Activated naive CD4-positive, alpha-beta T cell treated with anti-CD3 and anti-CD28 coated beads for 36 hours (primary cell): ENCODE measurements around the gene ADAMTS12. TPM values are rescaled to one million over a fixed set of nuclear protein-coding genes. Genes with fewer than 3 reads are reported as not detected.

Experiments
- CTCF ChIA-PET: fragments of 350-600 bp; sonication (Branson Sonifier 250); formaldehyde crosslinking; loops from one replicate; lab custom pipeline; 2021; ENCODE audit warnings: antibody characterized with exemption; lab: Charles Lee
- DNase-seq: peaks from one replicate; pipeline ENCODE4 v3.0.0-alpha.2; 2020
- H3K27ac Mint-ChIP-seq: one replicate; pipeline ENCODE4 v1.8.0; 2021; ENCODE audit warnings: mild to moderate bottlenecking, mixed read lengths
- H3K27me3 Mint-ChIP-seq: one replicate; pipeline ENCODE4 v1.8.0; 2021; ENCODE audit warnings: low read depth, mixed read lengths
- H3K36me3 Mint-ChIP-seq: one replicate; pipeline ENCODE4 v1.8.0; 2021; ENCODE audit warnings: low read depth, mixed read lengths
- H3K4me1 Mint-ChIP-seq: one replicate; pipeline ENCODE4 v1.8.0; 2021; ENCODE audit warnings: low read depth, mixed read lengths
- H3K4me3 Mint-ChIP-seq: one replicate; pipeline ENCODE4 v1.8.0; 2021; ENCODE audit warnings: mild to moderate bottlenecking, moderate library complexity, mixed read lengths
- H3K9me3 Mint-ChIP-seq: one replicate; pipeline ENCODE4 v1.8.0; 2021; ENCODE audit warnings: mixed read lengths
- intact Hi-C: fragments of 100-400 bp; cut with micrococcal nuclease; formaldehyde crosslinking; loops from one replicate; pipeline ENCODE4 v1.15.1; 2023
- total RNA-seq, 2 experiments: library from RNA; stranded (reverse); gene quantifications; one replicate each; pipeline ENCODE4 v1.2.3, GENCODE V29; 2021

The ADAMTS12 gene
- total RNA-seq, 2 experiments from 2014 or later, result not detected

GRCh38 chr5:33713136-33713765 is 178.5 kb downstream of the ADAMTS12 start:
- no peak overlapping the region for H3K27ac Mint-ChIP-seq
- CTCF ChIA-PET, result no interaction called here
- no peaks in the 10 kb centered on the region for H3K4me1 Mint-ChIP-seq
- no peaks in the 10 kb centered on the region for H3K36me3 Mint-ChIP-seq
- DNase-seq, result no peak
- H3K4me3 Mint-ChIP-seq, result no peak overlapping the region
- intact Hi-C loops, result no loop called here
- peaks cover 5% of the 10 kb centered on the region for H3K9me3 Mint-ChIP-seq
- H3K27me3 Mint-ChIP-seq, result no peaks in the 10 kb centered on the region

DNA sequence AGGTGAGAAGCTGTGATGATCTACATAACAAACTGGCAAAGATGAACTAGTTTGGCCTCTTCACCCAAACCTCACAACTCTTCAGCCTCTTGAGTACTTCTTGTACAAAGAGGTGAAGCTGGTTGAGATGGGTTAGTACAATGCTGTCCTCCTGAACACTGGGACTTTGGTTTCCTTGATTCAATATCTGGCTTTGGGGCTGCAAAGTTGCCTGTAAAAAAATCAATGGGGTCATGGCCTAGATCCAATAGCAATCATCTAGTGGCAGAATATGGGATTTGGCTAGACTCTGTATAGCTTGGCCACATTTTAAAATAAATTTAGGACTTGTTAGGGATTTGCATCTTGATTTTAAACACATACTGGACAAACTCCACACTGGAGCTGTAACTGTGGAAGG is 179.1 kb downstream of the ADAMTS12 start:
- peaks cover 7% of the 10 kb centered on the region for H3K9me3 Mint-ChIP-seq
- H3K36me3 Mint-ChIP-seq, result no peaks in the 10 kb centered on the region
- CTCF ChIA-PET, result no interaction called here
- H3K27ac Mint-ChIP-seq, result no peak overlapping the region
- no peaks in the 10 kb centered on the region for H3K4me1 Mint-ChIP-seq
- no peak for DNase-seq
- intact Hi-C loops, result no loop called here
- no peak overlapping the region for H3K4me3 Mint-ChIP-seq
- H3K27me3 Mint-ChIP-seq, result no peaks in the 10 kb centered on the region

- Mint-ChIP-seq H3K27ac (no peak overlapping the region), H3K4me3 (no peak overlapping the region), H3K9me3 (peaks cover 13% of the 10 kb centered on the region), H3K4me1 (no peaks in the 10 kb centered on the region), H3K36me3 (no peaks in the 10 kb centered on the region), H3K27me3 (no peaks in the 10 kb centered on the region)
- intact Hi-C loops, result no loop called here
- no peak for DNase-seq
- CTCF ChIA-PET, result no interaction called here
Measured at GRCh38 chr5:33711094-33711679, 180.6 kb downstream of the ADAMTS12 start.

DNA sequence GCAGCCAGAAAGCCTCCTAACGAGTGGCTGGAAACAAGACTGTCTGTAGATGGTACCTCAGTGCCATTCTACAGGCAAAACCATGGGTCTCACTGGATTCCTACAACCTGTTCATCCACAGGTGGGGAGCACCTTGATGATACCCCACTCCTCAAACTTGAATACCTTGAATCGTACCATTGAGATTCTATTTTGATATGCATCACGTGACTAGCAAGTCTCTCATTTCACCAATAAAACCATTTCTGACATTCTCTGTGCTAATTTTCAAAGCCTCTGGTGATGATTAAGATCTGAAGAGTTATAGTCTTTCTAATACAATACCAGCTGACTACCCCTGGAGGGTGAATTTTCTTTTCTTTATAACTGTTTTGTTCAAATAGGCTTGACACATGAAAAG is 188.9 kb downstream of the ADAMTS12 start:
- no peaks in the 10 kb centered on the region for H3K36me3 Mint-ChIP-seq
- no peaks in the 10 kb centered on the region for H3K4me1 Mint-ChIP-seq
- intact Hi-C loops, result no loop called here
- DNase-seq, result no peak
- CTCF ChIA-PET, result no interaction called here
- no peaks in the 10 kb centered on the region for H3K27me3 Mint-ChIP-seq
- no peak overlapping the region for H3K4me3 Mint-ChIP-seq
- H3K27ac Mint-ChIP-seq, result no peak overlapping the region
- H3K9me3 Mint-ChIP-seq, result peaks cover 12% of the 10 kb centered on the region

GRCh38 chr5:33701951-33702350 is 189.8 kb downstream of the ADAMTS12 start:
- Mint-ChIP-seq H3K27me3 (no peaks in the 10 kb centered on the region), H3K27ac (no peak overlapping the region), H3K9me3 (peaks cover 9% of the 10 kb centered on the region), H3K4me1 (no peaks in the 10 kb centered on the region), H3K4me3 (no peak overlapping the region), H3K36me3 (no peaks in the 10 kb centered on the region)
- CTCF ChIA-PET, result no interaction called here
- DNase-seq, result no peak
- intact Hi-C loops, result no loop called here

GRCh38 chr5:33701251-33701650 is 190.5 kb downstream of the ADAMTS12 start:
- Mint-ChIP-seq H3K27me3 (no peaks in the 10 kb centered on the region), H3K4me3 (no peak overlapping the region), H3K27ac (no peak overlapping the region), H3K9me3 (peaks cover 5% of the 10 kb centered on the region), H3K36me3 (no peaks in the 10 kb centered on the region), H3K4me1 (no peaks in the 10 kb centered on the region)
- intact Hi-C loops, result no loop called here
- CTCF ChIA-PET, result no interaction called here
- no peak for DNase-seq

DNA sequence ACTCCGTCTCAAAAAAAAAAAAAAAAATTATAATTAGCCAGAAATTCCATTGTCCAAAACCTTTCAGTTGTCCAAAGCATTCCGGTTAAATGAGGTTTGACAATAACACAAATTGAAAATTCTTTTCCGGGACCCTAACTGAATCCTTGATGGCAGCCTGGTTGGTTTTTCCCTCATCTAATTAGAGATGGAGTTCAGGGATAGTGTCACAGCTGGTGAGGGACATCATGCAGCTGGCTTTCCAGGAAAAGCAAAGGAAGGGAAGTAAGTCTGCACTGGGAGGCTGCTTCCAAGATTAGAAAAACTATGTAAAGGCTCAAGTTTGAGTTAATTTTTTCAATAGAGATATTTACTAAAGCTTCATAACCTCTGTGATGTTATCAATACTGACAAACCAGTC is 195.4 kb downstream of the ADAMTS12 start:
- no peak for DNase-seq
- no peaks in the 10 kb centered on the region for H3K36me3 Mint-ChIP-seq
- H3K27ac Mint-ChIP-seq, result no peak overlapping the region
- H3K27me3 Mint-ChIP-seq, result peaks cover 7% of the 10 kb centered on the region
- CTCF ChIA-PET, result no interaction called here
- no peak overlapping the region for H3K4me3 Mint-ChIP-seq
- peaks cover 7% of the 10 kb centered on the region for H3K9me3 Mint-ChIP-seq
- intact Hi-C loops, result no loop called here
- H3K4me1 Mint-ChIP-seq, result no peaks in the 10 kb centered on the region

DNA sequence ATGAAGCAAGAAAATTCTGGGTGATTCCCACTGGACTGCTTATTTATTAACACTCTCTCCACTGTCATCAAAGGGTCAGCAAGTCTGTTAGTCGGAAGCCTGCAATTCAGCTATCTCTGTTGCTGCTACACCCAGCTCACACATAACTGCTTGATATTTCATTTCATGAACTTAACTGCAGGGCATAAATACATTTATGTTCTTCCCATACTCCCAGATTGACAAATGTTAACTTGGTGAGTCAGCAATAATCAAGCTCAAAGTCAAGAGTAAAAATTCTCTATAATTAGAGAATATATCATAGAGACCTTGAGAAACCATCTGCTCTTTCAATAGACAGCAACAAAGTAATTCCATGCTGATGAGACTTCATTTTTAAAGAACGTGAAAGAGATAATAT is 198.8 kb downstream of the ADAMTS12 start:
- Mint-ChIP-seq H3K9me3 (peaks cover 7% of the 10 kb centered on the region), H3K36me3 (no peaks in the 10 kb centered on the region), H3K4me3 (no peak overlapping the region), H3K4me1 (no peaks in the 10 kb centered on the region), H3K27me3 (peaks cover 7% of the 10 kb centered on the region), H3K27ac (no peak overlapping the region)
- CTCF ChIA-PET, result interaction anchor here (0.6 to 0.7 kb wide), 2 partner anchors 165 to 258 kb away, joined by 3 to 5 read pairs; no protein-coding TSS in a partner anchor
- intact Hi-C loops, result no loop called here
- no peak for DNase-seq

DNA sequence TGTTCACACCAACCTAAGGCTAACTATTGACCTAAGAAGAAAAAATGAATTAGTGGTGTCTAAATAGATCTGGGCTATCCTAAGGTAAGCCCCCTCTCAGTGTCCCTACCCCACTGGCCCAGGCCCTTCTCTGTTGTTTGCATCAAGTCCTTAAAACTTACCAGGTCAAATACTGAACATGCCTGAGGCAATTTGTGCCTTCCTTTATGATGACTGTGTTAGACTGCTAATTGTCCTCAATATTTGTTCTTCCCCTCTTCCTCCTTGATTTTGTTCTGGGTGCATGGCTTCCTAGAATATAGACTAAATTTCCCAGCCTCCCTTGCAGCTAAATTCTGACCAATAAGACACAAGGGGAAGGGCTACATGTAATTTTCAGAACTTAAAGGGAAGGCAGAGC is 199.9 kb downstream of the ADAMTS12 start:
- H3K27me3 Mint-ChIP-seq, result peaks cover 7% of the 10 kb centered on the region

DNA sequence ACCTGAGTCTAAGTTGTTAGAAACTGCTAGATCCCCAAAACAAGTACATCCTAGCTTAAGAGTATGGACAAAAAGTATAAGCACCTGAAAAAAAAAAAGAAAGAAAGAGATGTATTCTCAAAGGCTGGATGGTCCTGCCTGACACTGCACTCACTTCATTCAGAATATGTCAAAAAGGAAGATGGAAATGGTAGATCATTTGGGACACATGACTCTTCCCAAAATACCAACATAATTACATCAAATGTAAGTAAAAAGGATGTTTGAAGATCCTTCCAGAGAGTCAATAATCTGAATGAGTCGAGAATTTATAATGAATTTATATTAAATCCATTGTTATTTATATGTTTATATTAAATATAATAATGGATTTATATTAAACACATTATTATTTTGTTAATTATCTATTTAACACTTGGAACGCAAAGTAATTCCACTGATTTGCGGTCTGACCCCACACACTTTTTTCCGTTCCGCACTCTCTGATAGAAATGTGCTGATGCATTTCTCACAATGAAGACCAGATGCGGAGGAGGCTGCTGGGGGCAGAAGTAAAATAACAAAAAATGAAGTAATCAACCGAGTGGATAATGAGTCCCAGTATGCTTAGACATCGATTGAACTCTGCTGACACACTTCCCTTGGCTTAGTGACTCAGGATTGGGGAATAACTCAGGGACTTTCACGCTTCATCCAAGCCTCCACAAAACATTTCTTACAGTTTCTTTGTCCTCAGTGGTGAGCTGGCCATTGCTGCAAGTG is 201.2 kb downstream of the ADAMTS12 start:
- H3K36me3 Mint-ChIP-seq, result no peaks in the 10 kb centered on the region
- peaks cover 7% of the 10 kb centered on the region for H3K27me3 Mint-ChIP-seq
- no peak overlapping the region for H3K27ac Mint-ChIP-seq
- no peaks in the 10 kb centered on the region for H3K4me1 Mint-ChIP-seq
- H3K4me3 Mint-ChIP-seq, result no peak overlapping the region
- no peak for DNase-seq
- intact Hi-C loops, result no loop called here
- CTCF ChIA-PET, result no interaction called here
- H3K9me3 Mint-ChIP-seq, result peaks cover 7% of the 10 kb centered on the region

More for the DNA sequence above, 199.9 kb downstream of the ADAMTS12 start:
- no peak overlapping the region for H3K4me3 Mint-ChIP-seq
- CTCF ChIA-PET, result no interaction called here
- no peaks in the 10 kb centered on the region for H3K36me3 Mint-ChIP-seq
- no peak for DNase-seq
- H3K27ac Mint-ChIP-seq, result no peak overlapping the region
- H3K4me1 Mint-ChIP-seq, result no peaks in the 10 kb centered on the region
- H3K9me3 Mint-ChIP-seq, result peaks cover 7% of the 10 kb centered on the region
- intact Hi-C loops, result no loop called here

- no peak overlapping the region for H3K27ac Mint-ChIP-seq
- H3K36me3 Mint-ChIP-seq, result no peaks in the 10 kb centered on the region
- intact Hi-C loops, result no loop called here
- peaks cover 2% of the 10 kb centered on the region for H3K9me3 Mint-ChIP-seq
- H3K4me1 Mint-ChIP-seq, result no peaks in the 10 kb centered on the region
- CTCF ChIA-PET, result no interaction called here
- H3K27me3 Mint-ChIP-seq, result peaks cover 2% of the 10 kb centered on the region
- DNase-seq, result no peak
- no peak overlapping the region for H3K4me3 Mint-ChIP-seq
Measured at GRCh38 chr5:33688526-33688925, 203.3 kb downstream of the ADAMTS12 start.

- Mint-ChIP-seq H3K9me3 (no peaks in the 10 kb centered on the region), H3K4me3 (no peak overlapping the region), H3K27ac (no peak overlapping the region), H3K36me3 (no peaks in the 10 kb centered on the region), H3K4me1 (no peaks in the 10 kb centered on the region), H3K27me3 (no peaks in the 10 kb centered on the region)
- CTCF ChIA-PET, result no interaction called here
- DNase-seq, result no peak
- intact Hi-C loops, result no loop called here
Measured at GRCh38 chr5:33688066-33688465, 203.7 kb downstream of the ADAMTS12 start.
